K562 (cell line): Measurements from ENCODE around the gene VIPR2. TPM values are rescaled to one million over a fixed set of nuclear protein-coding genes. Genes with fewer than 3 reads are reported as not detected.

Experiments used
- ATAC-seq: fragments of 200-7000 bp; cut with Tn5 transposase; 3 replicates; pipeline ENCODE4 v1.9.1; 2020; ENCODE audit warnings: moderate library complexity
- BruUV-seq: library from RNA; stranded (reverse); fragments of 400-500 nt; replicated peaks from 2 replicates; lab custom pipeline; 2021; lab: Mats Ljungman, UMichigan
- CTCF ChIA-PET: fragments of 300-600 bp; formaldehyde crosslinking; extraction: SDS; loops from one replicate; lab custom pipeline; 2021; ENCODE audit warnings: low intra/inter-chr PET ratio; lab: Yijun Ruan, JAX
- POLR2A ChIA-PET: fragments of 300-600, 350-650 bp; sonication (Branson Sonifier 250); formaldehyde crosslinking; extraction: SDS; loops from one replicate; lab custom pipeline; 2021; ENCODE audit warnings: antibody characterized with exemption, inconsistent platforms; lab: Yijun Ruan, JAX
- DNase-seq, 4 experiments: peaks; one replicate each; pipeline versions ENCODE4 v3.0.0 to v3.0.0-alpha.2; 2011 to 2018; ENCODE audit warnings: low spot score in 3 of 4, mixed read lengths in 3 of 4; ENCODE audit errors: extremely low read depth in 1 of 4
- FAIRE-seq: peaks from 2 replicates; lab custom pipeline; 2011; peaks lifted over from hg19 to GRCh38; lab: Jason Lieb, UNC
- H2AFZ ChIP-seq: 2 replicates; pipeline ENCODE4 v1.6.0; 2011; ENCODE audit warnings: low read depth, low read length, control low read depth, inconsistent platforms
- H3K27ac ChIP-seq: fragments of 200-600 bp; 3 replicates; pipeline ENCODE4 v1.8.0; 2011; ENCODE audit warnings: low read depth, mild to moderate bottlenecking, control low read depth, inconsistent platforms, low read length, moderate library complexity, mixed read lengths; ENCODE audit errors: extremely low read depth
- H3K27me3 ChIP-seq, 2 experiments: fragments of 300-600 bp in 1 of 2; 2 replicates in 1 of 2; 3 replicates in 1 of 2; pipeline versions ENCODE4 v1.6.0 to v1.8.0; 2011; ENCODE audit warnings: inconsistent platforms in 2 of 2, low read length in 2 of 2, mild to moderate bottlenecking in 1 of 2, mixed read lengths in 1 of 2, moderate library complexity in 1 of 2; ENCODE audit not compliant: control insufficient read depth in 2 of 2, insufficient read depth in 2 of 2
- H3K36me3 ChIP-seq: fragments of 300-600 bp; 3 replicates; pipeline ENCODE4 v1.8.0; 2011; ENCODE audit warnings: mild to moderate bottlenecking, low read length, inconsistent platforms; ENCODE audit not compliant: control insufficient read depth, insufficient read depth
- H3K4me1 ChIP-seq, 2 experiments: fragments of 200-600 bp in 1 of 2; replicated peaks in 1 of 2; 2 replicates in 1 of 2; 3 replicates in 1 of 2; pipeline versions ENCODE4 v1.5.1 to v1.8.0; 2011; ENCODE audit warnings: inconsistent platforms in 2 of 2, low read length in 2 of 2, mild to moderate bottlenecking in 1 of 2, mixed read lengths in 1 of 2, moderate library complexity in 1 of 2; ENCODE audit not compliant: control insufficient read depth in 2 of 2, insufficient read depth in 2 of 2
- H3K4me2 ChIP-seq: 2 replicates; pipeline ENCODE4 v1.6.1; 2011; ENCODE audit warnings: low read length, control low read depth, inconsistent platforms, mixed read lengths; ENCODE audit not compliant: insufficient read depth
- H3K4me3 ChIP-seq: fragments of 200-600 bp; sonication (generic), shearing (Covaris generic); 2 replicates; pipeline ENCODE4 v1.5.1; 2016; ENCODE audit warnings: control low read depth, inconsistent platforms
- H3K79me2 ChIP-seq: fragments of 200-600 bp; 3 replicates; pipeline ENCODE4 v1.8.0; 2011; ENCODE audit warnings: low read length, inconsistent platforms; ENCODE audit not compliant: control insufficient read depth, insufficient read depth
- H3K9ac ChIP-seq, 2 experiments: 2 replicates each; pipeline versions ENCODE4 v1.6.0 to v1.6.1; 2011; ENCODE audit warnings: low read depth in 2 of 2, low read length in 2 of 2, control low read depth in 1 of 2, inconsistent platforms in 1 of 2, mild to moderate bottlenecking in 1 of 2, mixed read lengths in 1 of 2; ENCODE audit not compliant: insufficient read depth in 1 of 2
- H3K9me1 ChIP-seq: one replicate; pipeline ENCODE4 v1.6.0; 2011; ENCODE audit warnings: inconsistent platforms, mild to moderate bottlenecking, low read length, moderate library complexity; ENCODE audit not compliant: control insufficient read depth, insufficient read depth
- H3K9me3 ChIP-seq: replicated peaks from 2 replicates; pipeline ENCODE4 v1.5.1; 2011; ENCODE audit warnings: low read depth, low read length, inconsistent platforms; ENCODE audit not compliant: control insufficient read depth, insufficient read depth
- H4K20me1 ChIP-seq: replicated peaks from 2 replicates; pipeline ENCODE4 v1.6.1; 2011; ENCODE audit warnings: low read length, inconsistent platforms, mixed read lengths; ENCODE audit not compliant: control insufficient read depth, insufficient read depth
- FOS ChIP-seq: IDR thresholded peaks from 3 replicates; pipeline ENCODE4 v1.6.1; 2011; ENCODE audit not compliant: insufficient read length; ENCODE audit errors: extremely low read depth
- NFYB ChIP-seq: IDR thresholded peaks from 2 replicates; pipeline ENCODE4 v1.6.1; 2011; ENCODE audit warnings: mild to moderate bottlenecking, moderate library complexity; ENCODE audit not compliant: insufficient read length; ENCODE audit errors: extremely low read depth
- PCBP1 ChIP-seq: fragments of 200-400 bp; formaldehyde crosslinking; IDR thresholded peaks from 2 replicates; pipeline ENCODE4 v1.6.1; 2018; ENCODE audit warnings: mild to moderate bottlenecking, low read depth, low read length; ENCODE audit not compliant: poor library complexity, severe bottlenecking
- PHF8 ChIP-seq: fragments of 200-600 bp; sonication (generic); IDR thresholded peaks from 2 replicates; pipeline ENCODE4 v1.6.1; 2012; ENCODE audit warnings: mixed run types, mild to moderate bottlenecking, inconsistent platforms, low read length, moderate library complexity, borderline replicate concordance
- POU5F1 ChIP-seq: fragments of 150-350 bp; IDR thresholded peaks from 2 replicates; pipeline ENCODE4 v1.6.1; 2014; ENCODE audit warnings: borderline replicate concordance, low read length, low read depth, mild to moderate bottlenecking; ENCODE audit not compliant: partially characterized antibody
- RAD51 ChIP-seq: fragments of 450-650 bp; IDR thresholded peaks from 2 replicates; pipeline ENCODE4 v1.7.1; 2016; ENCODE audit warnings: low read depth, mild to moderate bottlenecking, borderline replicate concordance
- SMAD4 ChIP-seq: fragments of 250-450 bp; sonication (Bioruptor Pico); conservative IDR thresholded peaks from 2 replicates; pipeline ENCODE4 v1.8.0; 2021; ENCODE audit warnings: inconsistent platforms, mild to moderate bottlenecking, moderate library complexity
- SOX6 ChIP-seq: fragments of 450-650 bp; IDR thresholded peaks from 2 replicates; pipeline ENCODE4 v1.6.1; 2014; ENCODE audit warnings: mild to moderate bottlenecking
- TAF1 ChIP-seq: IDR thresholded peaks from 2 replicates; pipeline ENCODE4 v1.6.1; 2011; ENCODE audit warnings: mild to moderate bottlenecking, low read length, moderate library complexity; ENCODE audit not compliant: insufficient read depth, control insufficient read depth, severe bottlenecking; ENCODE audit errors: extremely low read depth
- ZNF699 ChIP-seq: fragments of 250-450 bp; sonication (Bioruptor Pico); IDR thresholded peaks from 2 replicates; pipeline ENCODE4 v1.8.0; 2021; ENCODE audit warnings: mild to moderate bottlenecking, moderate library complexity; ENCODE audit not compliant: insufficient replicate concordance
- WGBS: fragments of 100-300 bp; shearing (Covaris generic); methylation state at CpG from one replicate; pipeline ENCODE4 v1.1.6; 2016; ENCODE audit warnings: low coverage, mixed read lengths; ENCODE audit not compliant: insufficient coverage; ENCODE audit errors: missing lambda C conversion rate; 5-methylcytosine and 5-hydroxymethylcytosine counted together
- in situ Hi-C: fragments of 300-500 bp; cut with MboI; formaldehyde crosslinking; loops from 4 replicates; pipeline ENCODE4 v1.15.0; 2018; ENCODE audit warnings: inconsistent platforms, mixed read lengths
- intact Hi-C: fragments of 100-400 bp; cut with micrococcal nuclease; formaldehyde crosslinking; loops from 2 replicates; pipeline ENCODE4 v1.14.2; 2022
- polyA plus RNA-seq, 8 experiments: library from polyadenylated mRNA; depleted of rRNA in 4 of 8; stranded (reverse) in 5 of 8; unstranded in 3 of 8; fragments of >200 nt; fragmentation: Nextera tagmentation in 2 of 8; fragmentation: Illumina TruSeq in 1 of 8; extraction: Ambion mirVana in 2 of 8; extraction: Trizol in 1 of 8; gene quantifications; 2 replicates each; pipeline versions ENCODE4 v1.2.1 to v1.2.3, GENCODE V29; 2011 to 2014; ENCODE audit warnings: inconsistent platforms in 1 of 8, missing spikeins in 1 of 8
- total RNA-seq, 7 experiments: library from RNA; depleted of rRNA in 6 of 7; stranded (reverse); fragments of >200 nt in 6 of 7; fragmentation: Illumina TruSeq in 2 of 7; extraction: Trizol in 2 of 7; gene quantifications; 2 replicates each; pipeline versions ENCODE4 v1.2.1 to v1.2.3, GENCODE V29; 2011 to 2021; ENCODE audit warnings: low replicate concordance in 1 of 7
- TF ChIP-seq, protein P1 (sequence below): fragments of 450-650 bp; IDR thresholded peaks from 2 replicates; pipeline ENCODE4 v1.6.1; 2014; ENCODE audit warnings: low read depth, mild to moderate bottlenecking, moderate library complexity, borderline replicate concordance

The VIPR2 gene
- total and polyA plus RNA-seq, 9 of the 15 experiments (the other 6 are each of a cell fraction or from before 2014, with no cell fraction given), result 0.04 TPM; not detected in 8

DNA sequence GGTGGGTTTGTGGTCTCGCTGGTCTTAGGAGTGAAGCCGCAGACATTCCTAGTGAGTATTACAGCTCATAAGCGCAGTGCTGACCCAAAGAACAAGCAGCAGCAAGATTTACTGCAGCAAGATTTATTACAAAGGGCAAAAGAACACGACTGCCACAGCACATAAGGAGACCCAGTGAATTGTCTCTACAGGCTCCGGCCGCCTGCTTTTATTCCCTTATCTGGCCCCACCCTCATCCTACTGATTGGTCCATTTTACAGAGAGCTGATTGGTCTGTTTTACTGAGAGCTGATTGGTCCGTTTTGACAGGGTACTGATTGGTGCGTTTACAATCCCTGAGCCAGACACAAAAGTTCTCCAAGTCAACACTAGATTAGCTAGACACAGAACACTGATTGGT lies 82.1 kb downstream of the VIPR2 start:
- H3K9ac ChIP-seq, result no peak overlapping the region
- ChIA-PET CTCF (no interaction called here), POLR2A (interaction anchor here (0.6 to 0.9 kb wide), 3 partner anchors 11 to 240 kb away, joined by 3 read pairs; no protein-coding TSS in a partner anchor)
- BruUV-seq, result no TSS peak
- peaks cover 0 to 16% of the 10 kb centered on the region in 2 experiments; a peak in 1 of 5 replicates for H3K4me1 ChIP-seq
- H3K4me3 ChIP-seq, result no peak overlapping the region
- no peaks in the 10 kb centered on the region for H3K36me3 ChIP-seq
- no peaks in the 10 kb centered on the region for H3K9me3 ChIP-seq
- H3K9me1 ChIP-seq, result no peaks in the 10 kb centered on the region
- no peaks in the 10 kb centered on the region for H3K79me2 ChIP-seq
- TF ChIP-seq NFYB (peak; percentile 85), PCBP1 (no peak), POU5F1 (no peak), FOS (peak; percentile 21)
- WGBS, result 25% methylated on average over 8 of the region's 8 CpGs
- peaks cover 58 to 81% of the 10 kb centered on the region in 2 experiments for H3K27me3 ChIP-seq
- intact Hi-C loops, result no loop called here
- DNase-seq (peak in 1 of 4 experiments; percentile 23), ATAC-seq (peak; percentile 58), FAIRE-seq (peak; percentile 67)
- in situ Hi-C loops, result no loop called here
- H3K27ac ChIP-seq, result no peak overlapping the region
- no peak overlapping the region for H3K4me2 ChIP-seq
- H2AFZ ChIP-seq, result no peak overlapping the region
- no peaks in the 10 kb centered on the region for H4K20me1 ChIP-seq

DNA sequence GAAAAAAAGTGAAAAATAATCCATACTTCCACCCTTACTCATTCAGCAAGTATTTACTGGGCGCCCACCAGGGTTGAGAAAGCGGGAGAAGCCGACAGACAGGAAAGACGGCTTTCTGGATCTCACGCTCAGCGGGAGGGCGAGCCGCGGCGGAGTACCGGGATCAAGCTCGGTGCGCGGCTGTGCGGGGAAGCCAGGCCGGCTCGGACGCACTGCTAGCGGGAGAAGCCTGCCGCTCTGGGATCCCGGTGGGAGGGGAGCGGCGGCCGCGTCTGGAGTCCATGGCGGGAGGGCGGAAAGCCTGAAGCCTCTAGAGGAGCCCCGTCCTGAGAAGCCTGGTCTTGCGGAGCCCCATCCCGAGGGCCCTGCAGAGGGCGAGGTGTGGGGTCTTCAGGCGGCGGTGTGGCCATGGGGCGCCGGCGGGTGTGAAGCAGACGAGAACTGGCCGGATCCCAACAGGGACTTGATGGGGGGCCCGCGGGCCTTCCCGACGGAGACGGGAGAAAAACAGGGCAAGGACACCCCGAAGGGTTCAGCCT lies 82.9 kb downstream of the VIPR2 start:
- 16% methylated on average over 44 of the region's 44 CpGs for WGBS
- no peaks in the 10 kb centered on the region for H3K9me3 ChIP-seq
- no peaks in the 10 kb centered on the region for H4K20me1 ChIP-seq
- no peak for DNase-seq
- H3K27me3 ChIP-seq, result peaks cover 50 to 74% of the 10 kb centered on the region in 2 experiments
- TF ChIP-seq ZNF699 (CRISPR knock-in tag), result no peak
- no peak for TF ChIP-seq TAF1
- TF ChIP-seq SMAD4, result no peak
- no peak for TF ChIP-seq PHF8
- no peak for TF ChIP-seq RAD51
- TF ChIP-seq SOX6, result no peak
- TF ChIP-seq, protein P1, sequence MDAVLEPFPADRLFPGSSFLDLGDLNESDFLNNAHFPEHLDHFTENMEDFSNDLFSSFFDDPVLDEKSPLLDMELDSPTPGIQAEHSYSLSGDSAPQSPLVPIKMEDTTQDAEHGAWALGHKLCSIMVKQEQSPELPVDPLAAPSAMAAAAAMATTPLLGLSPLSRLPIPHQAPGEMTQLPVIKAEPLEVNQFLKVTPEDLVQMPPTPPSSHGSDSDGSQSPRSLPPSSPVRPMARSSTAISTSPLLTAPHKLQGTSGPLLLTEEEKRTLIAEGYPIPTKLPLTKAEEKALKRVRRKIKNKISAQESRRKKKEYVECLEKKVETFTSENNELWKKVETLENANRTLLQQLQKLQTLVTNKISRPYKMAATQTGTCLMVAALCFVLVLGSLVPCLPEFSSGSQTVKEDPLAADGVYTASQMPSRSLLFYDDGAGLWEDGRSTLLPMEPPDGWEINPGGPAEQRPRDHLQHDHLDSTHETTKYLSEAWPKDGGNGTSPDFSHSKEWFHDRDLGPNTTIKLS, result no peak
- intact Hi-C loops (no loop called here), in situ Hi-C loops (no loop called here)
- peaks cover 0 to 16% of the 10 kb centered on the region in 2 experiments; a peak in 1 of 5 replicates for H3K4me1 ChIP-seq
- FAIRE-seq, result no peak
- no peaks in the 10 kb centered on the region for H3K9me1 ChIP-seq
- BruUV-seq, result no TSS peak
- POLR2A ChIA-PET, result interaction anchor here (0.6 kb wide), 2 partner anchors 239 to 1459 kb away, joined by 3 to 5 read pairs; no protein-coding TSS in a partner anchor
- no peak overlapping the region for H3K4me2 ChIP-seq
- H2AFZ ChIP-seq, result no peak overlapping the region
- H3K9ac ChIP-seq, result no peak overlapping the region
- no peak overlapping the region for H3K27ac ChIP-seq
- H3K4me3 ChIP-seq, result no peak overlapping the region
- H3K79me2 ChIP-seq, result no peaks in the 10 kb centered on the region
- CTCF ChIA-PET, result no interaction called here
- peak; percentile 24; the same call in 2 of the 3 replicates for ATAC-seq
- no peaks in the 10 kb centered on the region for H3K36me3 ChIP-seq
